GM19395 (cell line): Measurements from ENCODE around the gene SPATS1.

Experiments
- ATAC-seq: cut with Tn5 transposase; IDR thresholded peaks from one replicate; pipeline ENCODE4 v1.9.1; 2021; ENCODE audit warnings: mild to moderate bottlenecking, moderate library complexity; ENCODE audit not compliant: unreplicated experiment

Gene SPATS1

GRCh38 chr6:44387346-44388134, 45.1 kb downstream of the SPATS1 start, which contains the start of gene CDC5L:
CDC5L (plus strand) TSS chr6:44387706; CDS start chr6:44387824, 118 bp downstream.
- peak; percentile 92 for ATAC-seq

- ATAC-seq = peak; percentile 7
These were observed 45.7 kb downstream of the SPATS1 start for GRCh38 chr6:44388135-44388487.

GRCh38 chr6:44388887-44389286, 46.4 kb downstream of the SPATS1 start:
- ATAC-seq = no peak

GRCh38 chr6:44390158-44390683, 47.8 kb downstream of the SPATS1 start:
- ATAC-seq = no peak
